NCI-H510A (cell line): ENCODE measurements around the gene MMP14.
"Not testable (repeated sequence)": the region's sequence is repeated elsewhere in the genome, so short reads cannot be mapped to it uniquely, and the experiment has no call there.

Source experiments
- DNase-seq: peaks from one replicate; lab custom pipeline; 2025; lab: John Stamatoyannopoulos, UW

MMP14 gene

DNA sequence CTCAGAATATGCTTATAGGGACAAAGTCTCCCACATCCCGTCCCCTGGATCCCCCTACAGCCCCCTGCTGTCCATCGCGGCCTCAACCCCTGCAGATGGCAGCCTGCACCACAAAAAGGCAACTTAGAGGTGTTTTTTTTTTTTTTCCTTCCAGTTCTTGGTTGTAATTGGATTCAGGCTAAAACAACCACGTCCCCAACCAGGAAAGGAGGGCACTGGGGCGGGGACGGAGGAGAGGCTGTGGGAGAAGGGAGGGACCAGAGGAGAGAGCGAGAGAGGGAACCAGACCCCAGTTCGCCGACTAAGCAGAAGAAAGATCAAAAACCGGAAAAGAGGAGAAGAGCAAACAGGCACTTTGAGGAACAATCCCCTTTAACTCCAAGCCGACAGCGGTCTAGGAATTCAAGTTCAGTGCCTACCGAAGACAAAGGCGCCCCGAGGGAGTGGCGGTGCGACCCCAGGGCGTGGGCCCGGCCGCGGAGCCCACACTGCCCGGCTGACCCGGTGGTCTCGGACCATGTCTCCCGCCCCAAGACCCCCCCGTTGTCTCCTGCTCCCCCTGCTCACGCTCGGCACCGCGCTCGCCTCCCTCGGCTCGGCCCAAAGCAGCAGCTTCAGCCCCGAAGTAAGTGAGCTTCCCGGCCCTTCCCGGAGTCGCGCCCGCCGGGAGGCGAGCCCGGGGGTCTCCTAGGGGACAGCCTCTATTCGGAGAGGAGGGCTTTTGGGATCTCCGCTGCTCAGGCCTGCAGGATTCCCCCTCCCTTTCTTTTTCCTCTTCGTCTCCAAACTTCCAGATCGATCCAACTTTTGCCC is at the start of gene MMP14:
Gene MMP14 (plus strand): TSS at position 285 of the 813 bp plus-strand sequence. CDS start 233 bp downstream, at position 518.
- no peak for DNase-seq

DNA sequence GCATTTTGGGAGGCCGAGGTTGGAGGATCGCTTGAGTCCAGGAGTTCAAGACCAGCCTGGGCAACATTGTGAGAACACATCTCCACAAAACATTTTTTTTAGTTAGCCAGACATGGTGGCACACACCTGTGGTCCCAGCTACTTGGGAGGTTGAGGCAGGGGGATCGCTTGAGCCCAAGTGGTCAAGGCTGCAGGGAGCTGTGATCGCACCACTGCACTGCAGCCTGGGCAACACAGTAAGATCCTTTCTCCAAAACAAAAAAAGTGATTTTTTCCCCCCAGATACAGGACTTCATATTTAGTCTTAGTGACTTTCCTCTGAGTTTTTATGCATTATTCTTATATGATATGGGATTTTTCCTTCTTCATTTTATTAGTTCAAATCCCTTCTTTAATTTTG is 49.7 kb upstream of the MMP14 start:
- no peak for DNase-seq

DNA sequence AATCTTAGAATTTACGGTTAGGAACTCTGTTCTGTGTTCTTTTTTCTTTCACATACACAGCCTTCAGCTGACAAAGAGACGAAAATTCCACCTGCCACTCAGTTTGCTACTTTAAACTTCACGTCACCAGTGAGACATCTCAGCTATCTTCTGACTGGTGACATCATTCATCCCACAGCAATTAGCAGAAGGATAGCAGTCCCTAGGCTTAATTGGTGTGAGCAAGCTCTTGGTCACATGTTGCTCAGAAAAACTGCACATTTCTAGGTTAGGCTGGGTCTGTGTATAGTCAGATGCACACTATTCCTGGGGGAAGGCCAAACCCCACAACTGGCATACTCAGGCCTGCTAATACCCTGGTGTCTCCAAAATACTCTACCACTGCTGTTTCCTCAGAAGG is 45.1 kb upstream of the MMP14 start:
- DNase-seq: no peak

DNA sequence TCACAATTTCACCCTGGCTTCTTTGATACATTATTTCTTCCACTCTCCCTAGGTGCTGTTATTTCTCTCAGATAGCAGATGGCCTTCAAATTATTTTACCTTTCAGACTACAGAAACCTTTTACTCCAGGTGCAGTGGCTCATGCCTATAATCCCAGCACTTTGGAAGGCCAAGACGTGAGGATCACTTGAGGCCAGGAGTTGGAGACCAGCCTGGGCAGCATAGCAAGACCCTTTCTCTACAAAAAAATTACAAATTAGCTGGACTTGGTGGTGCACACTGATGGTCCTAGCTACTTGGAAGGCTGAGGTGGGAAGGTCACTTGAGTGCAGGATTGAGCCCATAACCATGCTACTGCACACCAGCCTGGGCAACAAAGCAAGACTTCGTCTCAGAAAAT is 44.2 kb upstream of the MMP14 start:
- no peak for DNase-seq

DNA sequence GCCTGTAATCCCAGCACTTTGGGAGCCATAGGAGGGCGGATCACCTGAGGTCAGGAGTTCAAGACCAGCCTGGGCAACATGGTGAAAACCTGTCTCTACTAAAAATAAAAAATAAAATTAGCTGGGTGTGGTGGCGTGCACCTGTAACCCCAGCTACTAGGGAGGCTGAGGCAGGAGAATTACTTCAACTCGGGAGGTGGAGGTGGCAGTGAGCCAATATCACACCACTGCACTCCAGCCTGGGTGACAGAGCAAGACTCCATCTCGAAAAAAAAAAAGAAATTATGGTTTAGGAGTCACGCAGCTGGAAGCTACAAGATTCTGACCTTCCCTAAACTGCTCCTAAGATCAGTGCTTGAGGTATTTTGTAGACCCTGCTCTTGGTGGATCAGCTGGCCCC is 42.8 kb upstream of the MMP14 start:
- DNase-seq: not testable (repeated sequence)

DNA sequence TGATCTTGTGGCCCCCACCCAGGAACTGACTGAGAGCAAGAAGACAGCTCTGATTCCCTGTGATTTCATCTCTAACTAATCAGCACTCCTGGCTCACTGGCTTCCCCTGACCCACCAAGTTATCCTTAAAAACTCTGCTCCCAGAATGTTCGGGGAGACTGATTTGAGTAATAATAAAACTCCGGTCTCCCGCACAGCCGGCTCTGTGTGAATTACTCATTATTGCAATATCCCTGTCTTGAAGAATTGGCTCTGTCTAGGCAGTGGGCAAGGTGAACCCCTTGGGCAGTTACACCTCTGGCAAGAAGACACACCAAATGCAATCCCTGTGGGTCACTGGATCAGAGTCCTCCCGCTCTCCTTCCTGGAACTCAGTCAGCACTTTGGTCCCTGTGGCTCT is 42.4 kb upstream of the MMP14 start:
- DNase-seq: no peak

DNA sequence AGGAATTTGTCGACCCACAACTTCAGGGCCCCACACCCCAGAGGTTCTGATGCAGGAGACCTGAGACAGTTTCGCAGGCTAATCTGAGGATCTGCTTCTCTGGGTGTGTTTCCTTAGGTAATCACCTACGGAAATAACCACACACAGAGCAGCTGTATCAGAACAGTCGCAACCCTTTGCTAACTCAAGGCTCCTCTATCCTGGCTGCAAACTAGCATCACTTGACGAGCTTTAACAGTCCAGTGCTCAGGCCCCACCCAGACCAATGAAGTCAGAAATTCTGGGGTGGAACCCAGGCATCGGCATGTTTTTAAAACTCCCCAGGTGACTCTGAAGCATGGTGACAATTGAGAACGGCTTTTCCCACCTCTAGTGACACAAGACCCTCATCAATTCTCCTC is 41.8 kb upstream of the MMP14 start:
- DNase-seq: no peak

DNA sequence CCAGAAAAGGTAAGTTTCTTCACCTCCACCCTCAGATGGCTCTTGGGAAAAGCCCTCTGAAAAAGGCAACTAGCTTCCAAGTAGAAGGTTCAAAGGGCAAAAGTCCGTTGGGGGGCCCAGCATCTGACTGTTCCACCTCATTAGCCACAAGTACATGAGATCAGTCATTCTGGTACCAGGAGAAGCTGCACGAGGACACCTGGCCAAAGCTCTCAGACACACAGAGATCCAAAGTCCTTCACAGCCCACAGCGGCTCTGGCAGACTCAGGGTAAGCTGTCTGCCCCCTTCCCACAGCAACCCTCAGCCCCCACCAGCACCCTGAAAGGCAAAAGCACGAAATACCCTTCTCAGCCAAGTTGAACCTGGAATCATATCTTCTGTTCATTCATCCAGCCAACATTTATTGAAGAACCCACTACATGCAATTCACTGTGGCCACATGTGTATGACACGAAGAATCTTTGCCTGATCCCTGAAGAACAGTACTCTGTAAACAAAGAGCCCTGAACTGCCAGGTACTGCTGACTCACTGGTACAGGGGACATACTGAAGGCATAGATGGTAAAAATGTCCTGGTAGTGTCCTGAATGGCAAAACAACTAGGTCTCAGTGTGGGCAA is 40.2 kb upstream of the MMP14 start:
- no peak for DNase-seq

DNA sequence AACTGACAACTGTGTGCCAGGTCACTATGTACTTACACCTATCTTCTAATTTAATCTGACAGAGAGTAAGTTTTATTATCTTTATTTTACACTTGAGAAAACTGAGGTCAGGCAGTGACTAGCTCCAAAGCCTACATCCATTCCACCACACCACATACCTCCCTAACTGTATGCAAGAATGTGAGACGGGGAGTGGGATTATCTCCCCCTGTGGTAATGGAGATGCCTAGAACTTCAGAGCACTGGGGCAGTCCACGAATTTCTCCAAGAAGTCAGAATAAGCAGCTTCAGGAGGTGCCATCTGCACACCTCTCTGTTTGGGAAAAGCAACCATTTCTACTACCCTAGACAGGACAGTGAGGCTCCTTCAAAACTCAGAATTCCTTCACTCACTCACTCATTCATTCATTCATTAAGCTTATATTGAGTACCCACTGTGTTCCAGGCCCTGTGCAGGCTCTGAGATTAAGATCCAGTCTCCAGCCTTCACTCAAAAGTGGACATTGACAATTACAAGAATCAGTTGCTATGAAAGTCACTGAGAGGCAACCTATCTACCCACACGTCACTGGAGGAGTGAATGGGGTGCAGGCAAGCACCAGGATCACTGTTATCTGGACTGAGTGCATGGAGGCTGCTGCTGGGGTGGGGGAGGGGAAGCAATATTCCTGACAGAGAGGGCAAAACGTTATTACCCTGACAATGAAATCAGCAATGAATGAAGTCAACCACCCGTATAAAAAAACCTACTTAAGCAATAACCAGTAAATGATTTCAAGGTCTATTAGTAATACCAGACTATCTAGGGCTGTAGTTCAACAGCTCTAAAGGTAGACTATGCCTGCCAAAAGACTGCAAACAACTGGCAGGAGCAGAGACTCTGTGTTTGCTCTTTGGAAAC is 39.1 kb upstream of the MMP14 start:
- no peak for DNase-seq

DNA sequence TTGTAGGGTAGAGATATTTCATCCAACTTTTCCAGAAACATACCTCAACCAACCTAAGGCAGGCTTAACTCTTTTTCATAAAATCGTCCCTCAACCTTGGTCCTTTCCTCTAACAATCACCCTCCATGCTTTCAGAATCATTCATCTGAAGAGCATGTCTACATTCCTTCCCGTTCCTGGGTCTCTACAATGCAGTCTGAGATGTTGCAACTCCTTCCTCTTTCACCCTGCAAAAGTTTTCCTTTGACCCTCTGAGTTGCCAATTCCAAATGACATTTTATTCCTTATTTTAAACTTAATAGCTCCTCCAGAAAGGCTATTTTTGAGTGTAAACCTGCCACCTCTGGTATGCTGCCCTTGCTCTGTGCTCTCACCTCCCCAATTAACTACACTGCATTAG is 37.9 kb upstream of the MMP14 start:
- DNase-seq: no peak

DNA sequence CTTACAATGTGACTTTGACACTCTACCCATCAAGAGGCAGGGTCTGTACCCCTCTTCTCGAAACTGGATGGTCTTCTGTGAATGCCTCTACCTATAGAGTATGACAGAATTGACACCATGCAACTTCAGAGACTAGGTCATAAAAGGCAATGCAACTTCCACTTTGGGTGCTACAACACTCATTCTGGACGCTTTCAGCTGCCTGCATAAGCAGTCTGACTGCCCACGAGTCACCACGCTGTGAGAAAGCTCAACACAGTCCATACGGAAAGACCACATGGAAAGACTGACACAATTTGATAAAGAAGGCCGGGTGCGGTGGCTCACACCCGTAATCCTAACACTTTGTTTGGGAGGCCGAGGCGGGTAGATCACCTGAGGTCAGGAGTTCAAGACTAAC is 36.0 kb upstream of the MMP14 start:
- no peak for DNase-seq

DNA sequence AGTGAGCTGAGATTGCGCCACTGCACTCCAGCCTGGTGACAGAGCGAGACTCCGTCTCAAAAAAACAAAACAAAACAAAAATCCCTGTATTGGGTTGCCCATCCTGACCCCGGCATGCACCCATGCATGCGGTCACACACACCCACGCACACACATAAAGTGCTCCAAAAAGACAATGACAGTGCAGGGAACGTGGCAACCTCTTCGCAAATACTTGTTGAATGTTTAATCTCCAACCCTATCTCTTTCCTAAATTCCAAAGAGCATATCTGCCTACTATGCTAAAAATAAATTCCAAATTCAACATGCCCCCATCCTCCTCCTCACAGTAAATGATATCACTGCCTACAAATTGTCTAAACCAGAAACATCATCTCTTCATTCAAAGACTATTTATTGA is 34.7 kb upstream of the MMP14 start:
- DNase-seq: no peak

DNA sequence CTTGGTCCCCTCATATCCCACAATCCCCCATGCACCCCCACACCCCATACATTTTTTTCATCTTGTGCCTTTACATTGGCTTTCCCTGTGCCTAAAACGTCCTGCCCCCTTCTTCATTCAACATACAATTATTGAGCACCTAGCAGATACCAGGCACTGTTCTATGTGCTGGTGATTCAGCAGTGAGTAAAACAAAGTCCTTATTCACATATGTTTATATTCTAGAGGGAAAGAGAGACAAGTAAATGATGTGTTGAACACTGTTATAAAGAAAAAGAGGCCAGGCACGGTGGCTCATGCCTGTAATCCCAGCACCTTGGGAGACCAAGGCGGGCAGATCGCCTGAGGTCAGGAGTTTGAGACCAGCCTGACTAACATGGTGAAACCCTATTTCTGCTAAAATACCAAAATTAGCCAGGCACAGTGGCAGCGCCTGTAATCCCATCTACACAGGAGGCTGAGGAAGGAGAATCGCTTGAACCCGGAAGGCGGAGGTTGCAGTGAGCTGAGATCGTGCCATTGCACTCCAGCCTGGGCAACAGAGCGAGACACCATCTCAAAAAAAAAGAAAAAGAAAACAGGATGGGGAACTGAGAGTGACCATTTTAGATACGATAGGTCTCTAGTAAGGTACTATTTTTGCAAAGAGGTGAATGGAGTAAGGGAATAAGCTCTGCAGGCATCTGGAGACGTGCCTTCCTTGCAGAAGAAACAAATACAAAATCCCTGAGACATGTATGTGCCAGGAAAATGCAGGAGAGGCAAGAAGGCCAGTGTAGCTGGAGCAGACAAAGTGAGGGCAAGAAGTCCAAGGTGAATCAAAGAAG is 33.3 kb upstream of the MMP14 start:
- DNase-seq: no peak

DNA sequence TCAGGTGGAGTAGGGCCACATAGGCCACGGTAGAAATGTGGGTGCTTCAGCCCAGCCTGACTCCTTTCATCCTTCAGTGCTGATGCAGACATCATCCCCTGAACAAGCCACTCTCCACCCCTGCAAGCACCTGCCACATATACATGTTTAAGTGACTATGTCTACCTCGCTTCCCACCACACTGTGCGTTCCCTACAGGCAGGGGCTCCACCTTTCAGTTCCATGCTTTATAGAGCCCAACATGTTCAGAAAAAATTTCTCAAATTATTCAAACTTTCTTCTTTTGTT is 32.8 kb upstream of the MMP14 start:
- no peak for DNase-seq

DNA sequence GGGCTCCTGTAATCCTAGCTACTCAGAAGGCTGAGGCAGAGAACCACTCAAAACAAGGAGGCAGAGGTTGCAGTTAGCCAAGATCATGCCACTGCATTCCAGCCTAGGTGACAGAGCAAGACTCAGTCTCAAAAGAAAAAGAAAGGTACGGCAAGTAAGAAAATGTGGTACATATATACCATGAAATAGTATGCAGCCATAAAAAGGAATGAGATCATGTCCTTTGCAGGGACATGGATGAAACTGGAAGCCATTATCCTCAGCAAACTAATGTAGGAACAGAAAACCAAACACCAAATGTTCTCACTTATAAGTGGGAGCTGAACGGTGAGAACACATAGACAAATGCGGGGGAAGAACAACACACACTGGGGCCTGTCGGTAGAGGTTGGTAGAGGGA is 31.1 kb upstream of the MMP14 start:
- DNase-seq: not testable (repeated sequence)

DNA sequence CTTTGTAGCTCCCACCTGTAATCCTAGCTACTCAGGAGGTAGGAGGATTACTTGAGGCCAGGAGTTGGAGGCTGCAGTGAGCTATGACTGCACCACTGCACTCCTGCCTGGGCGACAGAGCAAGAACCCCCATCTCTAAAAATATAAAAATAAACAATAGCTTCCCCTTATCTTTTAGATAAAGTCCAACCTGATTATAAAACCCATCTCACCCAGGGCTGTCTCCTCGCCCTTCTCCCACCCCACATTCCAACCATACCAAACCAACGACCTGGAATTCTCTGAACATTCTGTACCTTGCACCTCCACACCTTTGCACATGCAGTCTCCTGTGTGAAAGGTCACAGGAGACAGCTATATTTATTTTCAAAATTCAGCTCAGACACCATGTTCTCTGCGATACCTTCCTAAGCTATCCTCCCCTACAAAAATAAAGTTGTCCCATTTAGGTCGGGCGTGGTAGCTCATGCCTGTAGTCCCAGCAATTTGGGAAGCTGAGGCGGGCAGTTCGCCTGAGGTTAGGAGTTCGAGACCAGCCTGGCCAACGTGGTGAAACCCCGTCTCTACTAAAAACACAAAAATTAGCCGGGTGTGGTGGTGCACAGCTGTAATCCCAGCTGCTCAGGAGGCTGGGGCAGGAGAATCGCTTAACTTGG is 28.8 kb upstream of the MMP14 start:
- no peak for DNase-seq

DNA sequence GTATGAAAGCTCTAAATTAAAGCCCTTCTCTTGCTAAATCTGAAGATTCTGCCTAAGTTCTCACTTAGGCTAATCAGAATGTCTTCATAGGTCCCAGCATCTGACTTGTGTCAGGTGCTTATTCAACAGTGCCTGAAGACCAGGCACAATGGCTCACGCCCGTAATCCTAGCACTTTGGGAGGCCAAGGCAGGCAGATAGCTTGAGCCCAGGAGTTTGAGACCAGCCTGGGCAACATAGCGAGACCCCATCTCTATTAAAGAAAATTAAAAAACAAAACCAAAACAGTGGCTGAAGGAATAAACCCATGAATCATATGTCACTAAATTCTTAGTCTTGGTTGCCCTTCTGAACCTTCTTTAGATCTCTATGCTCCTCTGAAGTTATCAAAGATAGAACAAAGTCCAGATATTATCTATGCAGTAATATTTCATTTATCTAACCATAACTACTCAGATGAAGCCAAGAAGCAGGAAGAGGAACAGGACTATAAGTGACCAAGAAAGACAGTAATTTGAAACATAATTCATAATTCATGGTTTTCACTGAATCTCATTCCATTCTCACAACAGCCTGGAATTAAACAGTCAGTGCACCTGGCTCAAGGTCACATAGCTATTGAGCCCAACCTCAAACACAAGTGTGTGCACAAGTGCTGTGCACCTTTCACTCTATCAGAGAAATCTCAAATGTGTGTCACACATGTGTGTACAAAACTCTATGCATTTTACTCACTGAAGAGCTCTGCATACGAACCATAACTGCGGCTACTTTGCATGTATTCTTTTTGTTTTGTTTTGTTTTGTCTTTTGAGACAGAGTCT is 27.8 kb upstream of the MMP14 start:
- DNase-seq: no peak

DNA sequence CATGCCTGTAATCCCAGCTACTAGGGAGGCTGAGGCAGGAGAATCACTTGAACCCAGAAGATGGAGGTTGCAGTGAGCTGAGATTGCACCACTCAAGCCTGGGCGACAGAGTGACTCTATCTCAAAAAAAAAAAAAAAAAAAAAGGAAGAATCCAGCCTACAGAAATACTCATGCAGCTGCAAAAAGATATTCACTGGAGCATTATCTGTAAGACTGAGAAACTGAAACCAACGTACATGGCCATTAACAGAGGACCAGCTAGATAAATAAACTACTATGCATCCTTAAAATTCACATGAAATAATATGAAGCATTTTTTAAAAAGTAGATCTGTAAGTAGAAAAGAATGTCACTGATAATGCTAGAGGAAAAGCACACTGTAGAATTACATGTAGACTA is 24.7 kb upstream of the MMP14 start:
- no peak for DNase-seq

DNA sequence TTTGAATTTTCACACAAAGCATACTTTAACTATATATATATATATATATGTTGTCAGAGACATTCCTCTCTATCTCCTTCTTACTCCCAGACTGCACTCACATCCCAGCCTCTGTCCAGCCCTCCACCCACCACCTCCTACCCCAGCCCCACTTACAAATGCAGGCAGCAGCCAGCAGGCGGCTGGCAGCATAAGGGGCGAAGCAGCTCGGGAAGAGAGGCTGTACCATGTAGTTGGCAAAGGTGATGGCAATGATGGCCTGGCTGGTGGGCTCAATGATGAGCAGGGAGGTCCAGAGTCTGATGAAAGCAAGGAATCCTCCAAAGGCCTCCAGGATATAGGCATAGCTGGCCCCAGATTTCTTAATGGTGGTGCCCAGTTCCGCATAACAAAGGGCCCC is 23.6 kb upstream of the MMP14 start:
- no peak for DNase-seq

DNA sequence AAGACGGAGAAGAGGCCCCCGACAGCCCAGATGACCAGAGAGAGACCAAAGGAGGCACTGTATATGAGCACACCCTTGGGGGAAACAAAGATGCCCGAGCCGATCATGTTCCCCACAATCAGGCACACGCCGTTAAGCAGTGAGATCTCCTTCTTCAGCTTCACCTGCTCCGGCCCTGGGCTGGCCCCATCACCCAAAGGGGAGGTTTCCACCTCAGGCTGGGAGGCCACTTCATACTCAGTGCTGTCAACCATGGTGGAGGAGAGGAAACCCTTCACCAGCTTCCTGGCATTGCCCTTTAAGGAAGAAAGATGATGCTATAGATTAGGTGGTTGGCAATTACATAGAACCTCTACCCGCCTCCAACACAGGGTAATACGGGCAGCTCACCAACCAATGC is 23.2 kb upstream of the MMP14 start:
- DNase-seq: no peak

DNA sequence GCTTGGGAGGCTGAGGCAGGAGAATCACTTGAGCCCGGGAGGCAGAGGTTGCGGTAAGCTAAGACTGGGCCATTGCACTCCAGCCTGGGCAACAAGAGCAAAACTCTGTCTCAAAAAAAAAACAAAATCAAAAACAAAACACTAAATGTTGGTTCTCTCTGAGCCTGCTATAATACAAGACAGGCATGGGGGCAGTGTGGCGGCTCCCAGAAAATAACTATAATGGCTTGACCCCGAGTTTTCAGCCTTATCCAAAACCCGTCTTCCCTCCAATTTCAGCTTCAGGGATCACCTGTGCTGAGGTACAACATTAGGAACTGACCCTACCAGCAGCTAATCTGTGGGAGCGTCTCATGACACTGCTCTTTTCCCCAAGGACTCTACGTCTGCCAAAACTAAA is 22.0 kb upstream of the MMP14 start:
- no peak for DNase-seq
